CD14-positive monocyte (primary cell): ENCODE results near the gene RBM19. TPM values are rescaled to one million over a fixed set of nuclear protein-coding genes. Genes with fewer than 3 reads are reported as not detected.

Experiments used
- DNase-seq, 3 donors: peaks; one replicate each; pipeline ENCODE4 v3.0.0-alpha.2; 2011 to 2022
- H2AFZ ChIP-seq: 2 replicates; pipeline ENCODE4 v1.6.0; 2012; ENCODE audit warnings: mild to moderate bottlenecking, low read depth, low read length, inconsistent platforms; ENCODE audit not compliant: insufficient read depth, poor library complexity, severe bottlenecking
- H3K27ac ChIP-seq, 2 donors: 1 replicate in 1 of 2; 2 replicates in 1 of 2; pipeline ENCODE4 v1.5.1; 2012 to 2013; ENCODE audit warnings: low read length in 2 of 2, control low read depth in 1 of 2, inconsistent platforms in 1 of 2, low read depth in 1 of 2, mild to moderate bottlenecking in 1 of 2
- H3K27me3 ChIP-seq, 2 donors: one replicate each; pipeline versions ENCODE4 v1.6.0 to v1.6.1; 2011 to 2013; ENCODE audit warnings: low read length in 2 of 2; ENCODE audit not compliant: control insufficient read depth in 2 of 2, insufficient read depth in 2 of 2
- H3K36me3 ChIP-seq, 2 donors: replicated peaks in 1 of 2; 1 replicate in 1 of 2; 2 replicates in 1 of 2; pipeline versions ENCODE4 v1.5.1 to v1.6.1; 2012 to 2013; ENCODE audit warnings: low read length in 2 of 2, control low read depth in 1 of 2, inconsistent platforms in 1 of 2, mild to moderate bottlenecking in 1 of 2; ENCODE audit not compliant: insufficient read depth in 2 of 2, control insufficient read depth in 1 of 2
- H3K4me1 ChIP-seq, 2 donors: 1 replicate in 1 of 2; 2 replicates in 1 of 2; pipeline versions ENCODE4 v1.5.1 to v1.6.1; 2012 to 2013; ENCODE audit warnings: low read length in 2 of 2, control low read depth in 1 of 2, inconsistent platforms in 1 of 2, mild to moderate bottlenecking in 1 of 2, moderate library complexity in 1 of 2; ENCODE audit not compliant: insufficient read depth in 2 of 2, control insufficient read depth in 1 of 2
- H3K4me2 ChIP-seq: replicated peaks from 2 replicates; pipeline ENCODE3; 2012; ENCODE audit warnings: low read length, moderate library complexity, mild to moderate bottlenecking; ENCODE audit not compliant: poor library complexity, severe bottlenecking; ENCODE audit errors: extremely low read depth
- H3K4me3 ChIP-seq, 3 experiments: fragments of 200-600 bp in 1 of 3; sonication (generic) in 1 of 3; replicated peaks in 1 of 3; 1 replicate in 2 of 3; 2 replicates in 1 of 3; pipeline ENCODE4 v1.5.1; 2011 to 2013; ENCODE audit warnings: low read length in 3 of 3, mild to moderate bottlenecking in 3 of 3, control low read depth in 2 of 3, low read depth in 2 of 3, inconsistent platforms in 1 of 3, moderate library complexity in 1 of 3
- H3K79me2 ChIP-seq: 2 replicates; pipeline ENCODE4 v1.6.0; 2012; ENCODE audit warnings: mild to moderate bottlenecking, control low read depth, inconsistent platforms, low read length, moderate library complexity; ENCODE audit not compliant: insufficient read depth
- H3K9ac ChIP-seq: 2 replicates; pipeline ENCODE4 v1.6.0; 2017; ENCODE audit warnings: low read length, mild to moderate bottlenecking; ENCODE audit not compliant: insufficient read depth, poor library complexity, severe bottlenecking
- H3K9me3 ChIP-seq, 2 donors: replicated peaks in 1 of 2; 1 replicate in 1 of 2; 2 replicates in 1 of 2; pipeline versions ENCODE4 v1.5.1 to v1.6.1; 2012 to 2013; ENCODE audit warnings: low read length in 2 of 2, control low read depth in 1 of 2; ENCODE audit not compliant: control insufficient read depth in 1 of 2, insufficient read depth in 1 of 2
- H4K20me1 ChIP-seq: 2 replicates; pipeline ENCODE4 v1.6.0; 2012; ENCODE audit warnings: mild to moderate bottlenecking, low read length, control low read depth, moderate library complexity; ENCODE audit not compliant: insufficient read depth
- H3K27ac Mint-ChIP-seq, 7 donors: one replicate each; pipeline ENCODE4 v1.8.0; 2020; ENCODE audit warnings: mild to moderate bottlenecking in 7 of 7, mixed read lengths in 7 of 7, moderate library complexity in 6 of 7, inconsistent platforms in 2 of 7
- H3K27me3 Mint-ChIP-seq, 3 donors: one replicate each; pipeline ENCODE4 v1.8.0; 2021 to 2022; ENCODE audit warnings: low read depth in 3 of 3, mild to moderate bottlenecking in 3 of 3, mixed read lengths in 3 of 3, moderate library complexity in 3 of 3, inconsistent platforms in 1 of 3
- H3K36me3 Mint-ChIP-seq, 2 donors: one replicate each; pipeline ENCODE4 v1.8.0; 2020; ENCODE audit warnings: mixed read lengths in 2 of 2, inconsistent platforms in 1 of 2, mild to moderate bottlenecking in 1 of 2
- H3K4me1 Mint-ChIP-seq: one replicate; pipeline ENCODE4 v1.8.0; 2020; ENCODE audit warnings: mild to moderate bottlenecking, mixed read lengths
- H3K4me3 Mint-ChIP-seq, 2 donors: one replicate each; pipeline ENCODE4 v1.8.0; 2020; ENCODE audit warnings: mild to moderate bottlenecking in 2 of 2, mixed read lengths in 2 of 2, moderate library complexity in 1 of 2
- H3K9me3 Mint-ChIP-seq, 7 donors: one replicate each; pipeline ENCODE4 v1.8.0; 2020 to 2022; ENCODE audit warnings: mixed read lengths in 7 of 7, mild to moderate bottlenecking in 6 of 7, moderate library complexity in 6 of 7, inconsistent platforms in 2 of 7
- CTCF ChIP-seq: fragments of 200-600 bp; IDR thresholded peaks from one replicate; pipeline ENCODE4 v1.8.0; 2022; ENCODE audit warnings: antibody characterized with exemption, mild to moderate bottlenecking
- WGBS: methylation state at CpG from one replicate; pipeline ENCODE4 v1.1.5; 2013; ENCODE audit warnings: missing lambda C conversion rate; ENCODE audit not compliant: insufficient coverage; 5-methylcytosine and 5-hydroxymethylcytosine counted together
- intact Hi-C, 2 donors: fragments of 100-400 bp; cut with micrococcal nuclease; formaldehyde crosslinking; loops; one replicate each; pipeline versions ENCODE4 v1.15.0 to v1.15.1; 2023
- polyA plus RNA-seq, 3 donors: library from polyadenylated mRNA; depleted of rRNA in 1 of 3; unstranded in 2 of 3; stranded (reverse) in 1 of 3; fragments of 300-500 nt in 2 of 3; fragments of >200 nt in 1 of 3; fragmentation: Illumina TruSeq in 2 of 3; gene quantifications; 1 replicate in 2 of 3; 2 replicates in 1 of 3; pipeline ENCODE4 v1.2.3, GENCODE V29; 2012 to 2021

Gene RBM19
- polyA plus RNA-seq, 3 donors: 2.1 to 30.4 (median 2.2) TPM

DNA sequence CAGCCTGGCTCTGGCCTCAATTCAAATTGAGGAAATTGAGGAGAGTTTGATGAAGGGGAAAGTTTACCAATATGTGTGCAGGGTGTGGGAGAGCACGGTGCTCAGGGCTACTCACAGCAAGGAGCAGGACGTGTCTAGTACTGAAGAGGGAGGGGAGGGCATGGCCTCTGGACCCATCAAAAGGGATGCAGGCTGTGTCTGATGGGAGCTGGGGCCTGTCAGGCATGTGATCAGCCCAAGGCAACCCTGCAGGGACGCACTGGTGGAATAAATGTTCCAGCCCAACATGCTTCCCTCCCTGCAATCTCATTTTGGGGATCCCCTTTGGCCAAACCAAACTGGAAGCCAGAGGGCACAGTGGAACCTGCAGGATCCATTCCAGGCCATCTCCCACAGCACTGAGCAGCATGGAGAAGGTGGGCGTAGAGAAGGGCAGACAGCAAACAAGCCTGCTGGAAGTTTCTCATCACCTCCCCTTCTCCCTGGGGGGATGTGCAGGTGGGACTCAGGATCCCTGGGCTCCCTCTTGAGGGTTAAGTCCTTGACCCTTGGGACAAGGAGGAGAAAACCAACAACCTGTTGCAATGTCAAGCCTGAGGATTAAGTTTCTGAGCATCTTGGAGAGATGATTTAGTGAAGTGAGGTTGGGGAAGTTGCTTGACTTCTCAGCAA is 17.8 kb upstream of the RBM19 start:
- no peaks in the 10 kb centered on the region for H4K20me1 ChIP-seq
- no peak for TF ChIP-seq CTCF
- no peak for DNase-seq
- WGBS: 39% methylated on average over 2 of the region's 4 CpGs
- no peak overlapping the region for H3K4me3 ChIP-seq
- Mint-ChIP-seq H3K27ac (no peak overlapping the region), H3K4me3 (no peak overlapping the region), H3K36me3 (no peaks in the 10 kb centered on the region), H3K27me3 (peaks cover 3 to 14% (median 5%) of the 10 kb centered on the region in 3 donors), H3K4me1 (no peaks in the 10 kb centered on the region), H3K9me3 (peaks cover 0 to 3% (median 0%) of the 10 kb centered on the region in 7 donors)
- no peaks in the 10 kb centered on the region for H3K9me3 ChIP-seq
- no peaks in the 10 kb centered on the region for H3K36me3 ChIP-seq
- H3K27ac ChIP-seq: no peak overlapping the region
- H3K79me2 ChIP-seq: no peaks in the 10 kb centered on the region
- intact Hi-C loops: loop anchor here in 1 of 2 donors (5.0 kb wide), 1 partner anchor 523 kb away; no protein-coding TSS in a partner anchor
- H2AFZ ChIP-seq: no peak overlapping the region
- no peaks in the 10 kb centered on the region for H3K4me1 ChIP-seq
- no peaks in the 10 kb centered on the region for H3K27me3 ChIP-seq
- no peak overlapping the region for H3K4me2 ChIP-seq
- no peak overlapping the region for H3K9ac ChIP-seq

GRCh38 chr12:113983265-113983664 is 17.1 kb upstream of the RBM19 start:
- Histone ChIP-seq H3K27ac (no peak overlapping the region), H3K79me2 (no peaks in the 10 kb centered on the region), H3K27me3 (no peaks in the 10 kb centered on the region), H3K4me1 (no peaks in the 10 kb centered on the region), H3K4me2 (no peak overlapping the region), H3K4me3 (no peak overlapping the region), H4K20me1 (no peaks in the 10 kb centered on the region), H2AFZ (no peak overlapping the region), H3K36me3 (no peaks in the 10 kb centered on the region), H3K9me3 (no peaks in the 10 kb centered on the region), H3K9ac (no peak overlapping the region)
- 33% methylated on average over 1 of the region's 2 CpGs for WGBS
- Mint-ChIP-seq H3K4me3 (no peak overlapping the region), H3K27me3 (peaks cover 5 to 12% (median 5%) of the 10 kb centered on the region in 3 donors), H3K36me3 (no peaks in the 10 kb centered on the region), H3K9me3 (peaks cover 0 to 3% (median 0%) of the 10 kb centered on the region in 7 donors), H3K27ac (no peak overlapping the region), H3K4me1 (no peaks in the 10 kb centered on the region)
- intact Hi-C loops: loop anchor here in 1 of 2 donors (5.0 kb wide), 1 partner anchor 524 kb away; no protein-coding TSS in a partner anchor
- no peak for DNase-seq
- TF ChIP-seq CTCF: no peak
